Gastroesophageal sphincter (tissue), 4 donors: ENCODE measurements around the gene PEAK1. TPM values are rescaled to one million over a fixed set of nuclear protein-coding genes. Genes with fewer than 3 reads are reported as not detected.

Experiments used
- ATAC-seq: fragments of 150-250 bp; one replicate; pipeline ENCODE4 v1.9.1; 2016; ENCODE audit warnings: mild to moderate bottlenecking, moderate library complexity
- H3K27ac ChIP-seq, 4 donors: fragments of 200-600 bp; sonication (generic) in 3 of 4; 1 replicate in 3 of 4; 2 replicates in 1 of 4; pipeline ENCODE4 v1.5.1; 2016 to 2019
- H3K27me3 ChIP-seq: fragments of 200-600 bp; sonication (generic); one replicate; pipeline ENCODE4 v1.5.1; 2019
- H3K36me3 ChIP-seq, 2 donors: fragments of 200-600 bp; sonication (generic); one replicate each; pipeline ENCODE4 v1.5.1; 2019; ENCODE audit warnings: control low read depth in 1 of 2
- H3K4me1 ChIP-seq, 3 donors: fragments of 200-600 bp; sonication (generic); 1 replicate in 2 of 3; 2 replicates in 1 of 3; pipeline ENCODE4 v1.5.1; 2016 to 2019; ENCODE audit warnings: control low read depth in 2 of 3
- H3K4me3 ChIP-seq, 2 donors: fragments of 200-600 bp; sonication (generic); one replicate each; pipeline ENCODE4 v1.5.1; 2019; ENCODE audit warnings: mild to moderate bottlenecking in 1 of 2, moderate library complexity in 1 of 2
- H3K9me3 ChIP-seq, 3 donors: fragments of 200-600 bp; sonication (generic); one replicate each; pipeline ENCODE4 v1.5.1; 2017 to 2019; ENCODE audit warnings: control low read depth in 2 of 3
- CTCF ChIP-seq, 4 experiments: fragments of 200-600 bp in 2 of 4; fragments of 450-650 bp in 2 of 4; sonication (generic) in 1 of 4; IDR thresholded peaks; one replicate each; pipeline ENCODE4 v1.5.1; 2017 to 2019; ENCODE audit warnings: antibody characterized with exemption in 4 of 4, mild to moderate bottlenecking in 2 of 4, moderate library complexity in 2 of 4
- EP300 ChIP-seq: sonication (generic); formaldehyde crosslinking; IDR thresholded peaks from one replicate; pipeline ENCODE4 v1.6.1; 2017; ENCODE audit warnings: antibody characterized with exemption, mild to moderate bottlenecking
- POLR2A ChIP-seq, 2 donors: fragments of 450-650 bp; IDR thresholded peaks; one replicate each; pipeline ENCODE4 v1.6.1; 2017; ENCODE audit warnings: antibody characterized with exemption in 2 of 2, mild to moderate bottlenecking in 2 of 2, moderate library complexity in 1 of 2
- POLR2AphosphoS5 ChIP-seq: sonication (generic); formaldehyde crosslinking; IDR thresholded peaks from one replicate; pipeline ENCODE4 v1.6.1; 2017; ENCODE audit warnings: antibody characterized with exemption
- WGBS, 2 donors: methylation state at CpG; one replicate each; pipeline ENCODE4 v1.1.5; 2018; ENCODE audit warnings: low coverage in 1 of 2; 5-methylcytosine and 5-hydroxymethylcytosine counted together
- total RNA-seq, 4 donors: library from RNA; depleted of rRNA; stranded (reverse); fragments of >200 nt; gene quantifications; one replicate each; pipeline ENCODE4 v1.1.0, GENCODE V29; 2016

Gene PEAK1
- total RNA-seq, 4 donors from 2014 or later: 59.5 to 170 (median 91.6) TPM

DNA sequence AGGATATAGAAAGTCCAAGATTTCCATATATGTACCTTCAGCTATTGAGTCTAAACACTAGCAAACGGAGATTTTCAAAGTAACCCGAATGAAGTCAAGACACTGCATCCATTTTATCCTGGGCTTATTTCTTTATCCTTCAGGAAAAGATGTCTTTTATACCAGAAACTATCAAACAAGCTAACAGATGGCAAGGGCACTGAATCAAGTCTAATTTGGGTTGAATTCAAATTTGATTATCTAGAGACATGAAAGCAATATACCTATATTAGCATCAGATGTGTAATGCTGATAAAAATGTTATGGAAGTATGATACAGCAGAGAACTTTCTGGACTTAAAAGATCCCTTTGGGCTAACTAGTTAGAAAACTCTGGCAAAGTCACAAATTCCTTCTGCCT, 210.7 kb downstream of the PEAK1 start:
- ATAC-seq: no peak

GRCh38 chr15:77208241-77208640, 211.7 kb downstream of the PEAK1 start:
- Histone ChIP-seq H3K4me3 (no peak overlapping the region), H3K27ac (no peak overlapping the region), H3K27me3 (no peaks in the 10 kb centered on the region), H3K4me1 (no peaks in the 10 kb centered on the region), H3K9me3 (no peaks in the 10 kb centered on the region), H3K36me3 (peaks cover 0 to 5% of the 10 kb centered on the region in 2 donors)
- TF ChIP-seq POLR2AphosphoS5 (no peak), CTCF (IDR thresholded peaks at IDR 0.05) (no peak), POLR2A (IDR thresholded peaks at IDR 0.05) (no peak), EP300 (no peak)
- WGBS, 2 donors: 81 to 93% methylated on average over 3 of the region's 3 CpGs
- ATAC-seq: no peak

More for the DNA sequence above, 210.7 kb downstream of the PEAK1 start:
- Histone ChIP-seq H3K27me3 (no peaks in the 10 kb centered on the region), H3K36me3 (peaks cover 0 to 5% of the 10 kb centered on the region in 2 donors), H3K4me1 (no peaks in the 10 kb centered on the region), H3K27ac (no peak overlapping the region), H3K4me3 (no peak overlapping the region), H3K9me3 (no peaks in the 10 kb centered on the region)
- TF ChIP-seq EP300: no peak
- TF ChIP-seq POLR2A (IDR thresholded peaks at IDR 0.05): no peak
- no peak for TF ChIP-seq POLR2AphosphoS5
- no peak for TF ChIP-seq CTCF (IDR thresholded peaks at IDR 0.05)
- WGBS, 2 donors: 91 to 95% methylated on average over 2 of the region's 2 CpGs

- Histone ChIP-seq H3K9me3 (peaks cover 0 to 13% (median 0%) of the 10 kb centered on the region in 3 donors), H3K4me1 (no peaks in the 10 kb centered on the region), H3K27me3 (no peaks in the 10 kb centered on the region), H3K4me3 (no peak overlapping the region), H3K36me3 (peaks cover 0 to 20% of the 10 kb centered on the region in 2 donors), H3K27ac (no peak overlapping the region)
- TF ChIP-seq POLR2A (IDR thresholded peaks at IDR 0.05) (no peak), POLR2AphosphoS5 (no peak), CTCF (IDR thresholded peaks at IDR 0.05) (no peak), EP300 (no peak)
- ATAC-seq: no peak
These were observed 218.2 kb downstream of the PEAK1 start for GRCh38 chr15:77201665-77202064.

DNA sequence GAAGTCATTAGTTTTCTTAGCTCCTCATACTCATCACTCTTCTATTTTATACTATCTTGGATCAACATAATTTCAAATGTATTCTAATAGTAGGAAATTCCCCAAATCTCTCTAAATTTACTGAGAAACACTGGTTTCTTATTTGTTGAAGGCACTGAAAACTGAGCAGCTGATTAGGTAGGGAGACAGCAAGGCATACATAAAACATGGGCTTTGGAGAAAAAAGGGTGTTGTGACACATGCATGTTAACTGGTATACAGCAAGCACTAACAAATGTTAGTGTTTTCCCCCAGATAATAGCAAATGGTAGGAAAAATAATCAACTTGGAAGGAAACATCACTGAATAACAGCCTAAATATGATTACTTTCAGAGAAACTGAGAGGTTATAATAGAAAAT, 223.5 kb downstream of the PEAK1 start:
- Histone ChIP-seq H3K36me3 (peaks cover 0 to 20% of the 10 kb centered on the region in 2 donors), H3K4me3 (no peak overlapping the region), H3K4me1 (no peaks in the 10 kb centered on the region), H3K27ac (no peak overlapping the region), H3K27me3 (no peaks in the 10 kb centered on the region), H3K9me3 (peaks cover 0 to 13% (median 0%) of the 10 kb centered on the region in 3 donors)
- ATAC-seq: no peak
- TF ChIP-seq EP300: no peak
- no peak for TF ChIP-seq CTCF (IDR thresholded peaks at IDR 0.05)
- TF ChIP-seq POLR2A (IDR thresholded peaks at IDR 0.05): no peak
- no peak for TF ChIP-seq POLR2AphosphoS5

DNA sequence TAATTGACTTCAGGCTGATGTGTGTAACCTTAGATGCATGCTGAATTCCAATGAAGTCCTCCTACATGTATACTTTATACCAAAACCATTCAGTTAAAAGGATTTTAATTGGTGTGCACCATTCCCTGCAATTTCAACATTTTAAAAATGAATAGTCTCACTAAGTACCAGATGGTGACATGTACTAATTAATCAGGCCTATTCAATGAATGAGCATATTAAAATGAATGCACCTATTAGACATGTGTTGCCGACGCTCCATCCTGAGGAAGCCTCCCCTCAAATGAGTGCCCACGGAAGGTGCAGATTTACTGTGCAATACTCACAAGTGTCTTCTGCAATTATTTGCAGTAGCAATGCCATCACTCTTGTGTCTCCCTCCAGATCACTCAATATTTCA, 224.3 kb downstream of the PEAK1 start:
- WGBS, 2 donors: 89 to 94% methylated on average over 2 to 3 of the region's 3 CpGs
- Histone ChIP-seq H3K4me1 (no peaks in the 10 kb centered on the region), H3K9me3 (peaks cover 0 to 13% (median 0%) of the 10 kb centered on the region in 3 donors), H3K27me3 (no peaks in the 10 kb centered on the region), H3K27ac (no peak overlapping the region), H3K4me3 (no peak overlapping the region), H3K36me3 (peaks cover 0 to 20% of the 10 kb centered on the region in 2 donors)
- no peak for ATAC-seq
- TF ChIP-seq POLR2AphosphoS5 (no peak), EP300 (no peak), POLR2A (IDR thresholded peaks at IDR 0.05) (no peak), CTCF (IDR thresholded peaks at IDR 0.05) (no peak)
